H1 (cell line): ENCODE results near the gene CFAP97D1. TPM values are rescaled to one million over a fixed set of nuclear protein-coding genes. Genes with fewer than 3 reads are reported as not detected.

Experiments used
- CBX8 ChIP-seq: fragments of 300-800, 300-1000 bp; sonication (generic); IDR thresholded peaks from 2 replicates; pipeline ENCODE4 v1.7.1; 2016; ENCODE audit warnings: low read depth, low read length, borderline replicate concordance
- EP300 ChIP-seq, 2 experiments: IDR thresholded peaks; 1 replicate in 1 of 2; 2 replicates in 1 of 2; pipeline ENCODE4 v1.6.1; 2011 to 2012; ENCODE audit warnings: low read depth in 2 of 2, low read length in 2 of 2, mild to moderate bottlenecking in 2 of 2, borderline replicate concordance in 1 of 2, inconsistent platforms in 1 of 2, moderate library complexity in 1 of 2
- KDM5A ChIP-seq: fragments of 200-600 bp; IDR thresholded peaks from 2 replicates; pipeline ENCODE4 v1.7.1; 2012; ENCODE audit warnings: mild to moderate bottlenecking, low read length, inconsistent platforms, mixed read lengths
- POLR2AphosphoS5 ChIP-seq: IDR thresholded peaks from 2 replicates; pipeline ENCODE4 v1.6.1; 2011; ENCODE audit warnings: low read depth, low read length
- TAF7 ChIP-seq: optimal IDR thresholded peaks from 2 replicates; pipeline ENCODE3; 2011; ENCODE audit warnings: low read depth, mild to moderate bottlenecking, inconsistent platforms, low read length, moderate library complexity, borderline replicate concordance
- polyA plus RNA-seq, 7 experiments: library from polyadenylated mRNA; depleted of rRNA in 3 of 7; stranded (reverse) in 5 of 7; unstranded in 2 of 7; fragments of >200 nt in 5 of 7; fragments of 200-250 nt in 2 of 7; gene quantifications; 1 replicate in 5 of 7; 2 replicates in 1 of 7; 4 replicates in 1 of 7; pipeline versions ENCODE4 v1.2.1 to v1.2.3, GENCODE V29; 2011 to 2013; ENCODE audit warnings: missing spikeins in 2 of 7, mixed read lengths in 2 of 7
- total RNA-seq: library from RNA; stranded (reverse); fragmentation: NEBNext Ultra II Directional; extraction: Animal tissue kit (Norgen Biotek cat#: 25700); gene quantifications from 2 replicates; pipeline ENCODE4 v1.2.1, GENCODE V29; 2021

CFAP97D1 gene
- total and polyA plus RNA-seq, 2 of the 8 experiments (the other 6 are each of a cell fraction or from before 2014, with no cell fraction given): 0.02 to 0.07 TPM

- TF ChIP-seq TAF7: no peak
- no peak for TF ChIP-seq KDM5A
- TF ChIP-seq POLR2AphosphoS5: no peak
- TF ChIP-seq EP300 (IDR thresholded peaks at IDR 0.05; ENCODE audit: borderline replicate concordance in 1 of 2, low read depth in 2 of 2, low read length in 2 of 2): no peak
- TF ChIP-seq CBX8: no peak
Observed at GRCh38 chr17:43789482-43789881, 9.2 kb downstream of the CFAP97D1 start (continued).
